ENCODE data around the gene COG8. TPM values are rescaled to one million over a fixed set of nuclear protein-coding genes. Genes with fewer than 3 reads are reported as not detected.

COG8 gene, protein sequence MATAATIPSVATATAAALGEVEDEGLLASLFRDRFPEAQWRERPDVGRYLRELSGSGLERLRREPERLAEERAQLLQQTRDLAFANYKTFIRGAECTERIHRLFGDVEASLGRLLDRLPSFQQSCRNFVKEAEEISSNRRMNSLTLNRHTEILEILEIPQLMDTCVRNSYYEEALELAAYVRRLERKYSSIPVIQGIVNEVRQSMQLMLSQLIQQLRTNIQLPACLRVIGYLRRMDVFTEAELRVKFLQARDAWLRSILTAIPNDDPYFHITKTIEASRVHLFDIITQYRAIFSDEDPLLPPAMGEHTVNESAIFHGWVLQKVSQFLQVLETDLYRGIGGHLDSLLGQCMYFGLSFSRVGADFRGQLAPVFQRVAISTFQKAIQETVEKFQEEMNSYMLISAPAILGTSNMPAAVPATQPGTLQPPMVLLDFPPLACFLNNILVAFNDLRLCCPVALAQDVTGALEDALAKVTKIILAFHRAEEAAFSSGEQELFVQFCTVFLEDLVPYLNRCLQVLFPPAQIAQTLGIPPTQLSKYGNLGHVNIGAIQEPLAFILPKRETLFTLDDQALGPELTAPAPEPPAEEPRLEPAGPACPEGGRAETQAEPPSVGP
- 41.5 and 42.9 TPM in 2 replicates for total RNA-seq

DNA sequence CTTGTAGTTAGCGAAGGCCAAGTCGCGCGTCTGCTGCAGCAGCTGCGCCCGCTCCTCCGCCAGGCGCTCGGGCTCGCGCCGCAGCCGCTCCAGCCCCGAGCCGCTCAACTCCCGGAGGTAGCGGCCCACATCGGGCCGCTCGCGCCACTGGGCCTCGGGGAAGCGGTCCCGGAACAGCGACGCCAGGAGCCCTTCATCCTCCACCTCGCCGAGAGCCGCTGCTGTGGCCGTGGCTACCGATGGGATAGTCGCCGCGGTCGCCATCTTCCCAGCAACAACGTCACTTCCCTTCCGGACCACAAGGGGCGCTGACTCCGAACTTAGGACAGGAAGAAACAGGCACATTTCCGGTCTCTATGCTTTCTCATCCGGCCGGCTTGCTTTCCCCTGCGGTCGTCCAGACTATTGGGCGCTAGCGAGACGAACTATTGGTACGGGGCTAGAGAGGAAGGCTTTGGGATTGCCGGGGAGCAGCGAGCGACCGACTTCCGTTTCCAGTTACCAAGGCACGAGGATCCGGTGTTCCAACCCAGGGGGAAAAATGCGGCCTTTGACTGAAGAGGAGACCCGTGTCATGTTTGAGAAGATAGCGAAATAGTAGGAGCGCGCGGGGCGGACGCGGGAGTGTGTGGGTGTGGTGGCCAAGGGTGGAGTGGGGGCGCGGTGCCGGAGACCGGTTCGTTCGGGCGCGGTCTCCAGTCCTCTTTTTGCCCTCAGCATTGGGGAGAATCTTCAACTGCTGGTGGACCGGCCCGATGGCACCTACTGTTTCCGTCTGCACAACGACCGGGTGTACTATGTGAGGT lies at the start of gene COG8, which contains the start of gene NIP7:
Gene COG8, minus strand, starts transcription at position 276 of the 806 bp plus-strand sequence. Its CDS starts 12 bp downstream, at position 264.
Gene NIP7, plus strand, starts transcription at position 484 of the 806 bp plus-strand sequence. Its CDS starts 58 bp downstream, at position 542.
- Mint-ChIP-seq H3K27ac (peak within 1 kb of the TSS; percentile 96), H3K4me1 (ENCODE audit: low read depth) (peaks cover 31% of the 10 kb centered on the region), H3K4me3 (ENCODE audit: low read depth) (peak within 1 kb of the TSS; percentile 98), H3K9me3 (no peaks in the 10 kb centered on the region), H3K27me3 (ENCODE audit: low read depth) (no peaks in the 10 kb centered on the region), H3K36me3 (ENCODE audit: low read depth) (peaks cover 72% of the 10 kb centered on the region)
- peak; percentile 91 for DNase-seq (ENCODE audit: low spot score)
- intact Hi-C loops (cut with micrococcal nuclease): loop anchor here (1.0 to 5.0 kb wide), 5 partner anchors 9 to 413 kb away; partner anchors contain the start of genes NOB1, PDF and VPS4A

DNA sequence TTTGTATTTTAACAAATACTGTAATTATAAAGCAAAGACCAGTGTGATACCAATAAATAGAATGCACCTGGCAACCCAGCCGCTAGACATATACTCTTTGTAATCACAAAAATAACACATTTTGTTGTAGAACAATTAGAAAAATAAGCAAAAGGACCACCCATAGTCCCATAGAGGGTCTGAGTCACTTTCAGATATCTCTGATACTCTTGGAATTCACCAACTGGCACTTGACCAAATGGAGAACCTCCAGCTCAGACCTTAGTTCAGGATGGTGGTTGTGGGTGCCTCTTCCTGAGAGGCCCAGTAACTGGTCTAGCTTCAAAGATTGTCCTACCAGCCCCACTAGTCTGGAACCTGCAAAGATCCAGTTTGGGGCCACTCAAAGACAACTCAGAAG lies 47.2 kb upstream of the COG8 start:
- Mint-ChIP-seq H3K4me3 (ENCODE audit: low read depth) (no peak overlapping the region), H3K36me3 (ENCODE audit: low read depth) (peaks cover 33% of the 10 kb centered on the region), H3K27ac (no peak overlapping the region), H3K9me3 (no peaks in the 10 kb centered on the region), H3K4me1 (ENCODE audit: low read depth) (peaks cover 20% of the 10 kb centered on the region), H3K27me3 (ENCODE audit: low read depth) (no peaks in the 10 kb centered on the region)
- intact Hi-C loops (cut with micrococcal nuclease): loop anchor here (2.0 to 5.0 kb wide), 2 partner anchors 36 to 178 kb away; partner anchors contain the start of genes CYB5B and NFAT5
- no peak for DNase-seq (ENCODE audit: low spot score)

DNA sequence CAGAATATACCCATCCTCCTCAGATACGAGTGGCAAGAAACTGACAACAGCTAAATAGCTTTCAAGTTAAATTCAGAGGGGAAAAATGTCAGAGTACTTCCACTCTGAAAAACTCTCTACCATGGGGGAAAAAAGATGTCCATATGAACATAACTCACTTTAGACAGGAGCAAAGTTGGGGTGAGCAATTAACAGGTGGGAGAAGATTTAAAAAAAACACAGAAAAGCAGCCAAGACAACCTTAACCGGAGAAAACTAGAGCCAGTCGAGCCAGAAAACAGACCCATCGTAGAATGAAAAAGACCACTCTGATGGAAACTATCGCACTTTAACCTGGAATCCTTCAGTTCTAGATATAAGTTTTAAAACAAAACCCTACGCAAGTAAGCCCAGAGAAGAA lies 45.6 kb upstream of the COG8 start:
- H3K36me3 Mint-ChIP-seq (ENCODE audit: low read depth): peaks cover 42% of the 10 kb centered on the region
- H3K9me3 Mint-ChIP-seq: no peaks in the 10 kb centered on the region
- peak overlapping the region; percentile 88 for H3K4me3 Mint-ChIP-seq (ENCODE audit: low read depth)
- intact Hi-C loops (cut with micrococcal nuclease): loop anchor here (2.0 to 5.0 kb wide), 2 partner anchors 37 to 46 kb away; partner anchors contain the start of genes COG8, CYB5B and NIP7
- H3K4me1 Mint-ChIP-seq (ENCODE audit: low read depth): peaks cover 20% of the 10 kb centered on the region
- H3K27ac Mint-ChIP-seq: peak overlapping the region; percentile 86
- no peak for DNase-seq (ENCODE audit: low spot score)
- H3K27me3 Mint-ChIP-seq (ENCODE audit: low read depth): no peaks in the 10 kb centered on the region

DNA sequence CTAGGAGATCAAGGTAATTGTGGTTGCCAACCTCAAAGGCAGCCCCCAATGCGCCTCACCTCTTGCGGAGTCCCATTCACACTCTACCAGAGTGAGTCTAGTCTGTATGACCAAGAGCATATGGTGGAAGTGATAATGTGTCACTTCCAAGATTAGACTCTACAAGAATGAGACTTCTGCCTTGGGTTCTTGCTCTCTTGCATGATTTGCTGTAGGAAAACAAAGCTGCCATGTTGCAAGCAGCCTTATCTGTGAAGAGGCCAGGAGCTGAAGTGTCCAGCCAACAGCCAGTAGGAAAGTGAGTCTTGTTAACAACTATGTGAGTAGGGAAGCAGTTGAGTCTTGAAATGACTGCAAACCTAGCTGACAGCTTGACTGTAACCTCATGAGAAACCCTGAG lies 43.1 kb upstream of the COG8 start:
- Mint-ChIP-seq H3K27me3 (ENCODE audit: low read depth) (no peaks in the 10 kb centered on the region), H3K4me3 (ENCODE audit: low read depth) (no peak overlapping the region), H3K36me3 (ENCODE audit: low read depth) (peaks cover 65% of the 10 kb centered on the region), H3K27ac (no peak overlapping the region), H3K4me1 (ENCODE audit: low read depth) (peaks cover 28% of the 10 kb centered on the region), H3K9me3 (no peaks in the 10 kb centered on the region)
- DNase-seq (ENCODE audit: low spot score): no peak
- intact Hi-C loops (cut with micrococcal nuclease): no loop called here

DNA sequence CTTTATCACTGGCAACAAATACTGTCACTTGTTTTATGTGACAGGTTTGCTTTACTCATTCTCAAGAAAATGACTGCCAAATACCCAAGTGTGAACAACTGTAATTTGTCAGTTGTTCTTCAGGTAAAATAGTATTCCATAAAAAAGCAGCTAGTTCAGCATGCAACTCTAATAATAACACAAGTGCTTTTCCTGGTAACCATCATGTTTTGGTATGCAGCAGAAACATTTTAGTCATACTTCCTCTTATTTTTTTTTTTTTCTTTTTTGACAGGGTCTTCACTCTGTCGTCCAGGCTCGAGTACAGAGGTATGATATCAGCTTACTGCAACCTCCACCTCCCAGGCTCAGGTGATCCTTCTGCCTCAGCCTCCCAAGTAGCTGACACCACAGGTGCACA lies 41.9 kb upstream of the COG8 start:
- no peak for DNase-seq (ENCODE audit: low spot score)
- H3K27me3 Mint-ChIP-seq (ENCODE audit: low read depth): no peaks in the 10 kb centered on the region
- no peak overlapping the region for H3K4me3 Mint-ChIP-seq (ENCODE audit: low read depth)
- H3K27ac Mint-ChIP-seq: no peak overlapping the region
- H3K36me3 Mint-ChIP-seq (ENCODE audit: low read depth): peaks cover 69% of the 10 kb centered on the region
- intact Hi-C loops (cut with micrococcal nuclease): no loop called here
- no peaks in the 10 kb centered on the region for H3K9me3 Mint-ChIP-seq
- peaks cover 28% of the 10 kb centered on the region for H3K4me1 Mint-ChIP-seq (ENCODE audit: low read depth)

DNA sequence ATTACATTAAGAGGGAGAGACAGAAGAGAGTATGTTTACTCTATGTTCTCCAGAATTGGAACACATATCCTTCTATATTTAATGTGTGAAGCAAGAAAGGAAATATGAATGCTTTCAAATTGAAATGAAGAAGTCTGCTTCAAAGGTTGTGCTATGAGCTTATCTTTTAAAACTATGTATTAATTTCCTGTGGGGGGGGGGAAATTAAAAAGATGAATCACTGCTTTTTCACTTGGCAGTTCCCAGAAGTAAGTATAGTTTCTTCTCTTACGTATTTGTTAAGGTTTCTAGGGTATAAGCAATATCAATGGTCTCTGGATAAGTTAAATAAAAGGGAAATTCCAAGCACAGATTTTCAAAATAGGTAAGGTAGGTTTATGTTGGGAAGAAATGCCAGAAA lies 39.4 kb upstream of the COG8 start:
- intact Hi-C loops (cut with micrococcal nuclease): no loop called here
- H3K4me3 Mint-ChIP-seq (ENCODE audit: low read depth): no peak overlapping the region
- H3K4me1 Mint-ChIP-seq (ENCODE audit: low read depth): peaks cover 20% of the 10 kb centered on the region
- no peak overlapping the region for H3K27ac Mint-ChIP-seq
- no peaks in the 10 kb centered on the region for H3K27me3 Mint-ChIP-seq (ENCODE audit: low read depth)
- H3K36me3 Mint-ChIP-seq (ENCODE audit: low read depth): peaks cover 62% of the 10 kb centered on the region
- DNase-seq (ENCODE audit: low spot score): no peak
- no peaks in the 10 kb centered on the region for H3K9me3 Mint-ChIP-seq

DNA sequence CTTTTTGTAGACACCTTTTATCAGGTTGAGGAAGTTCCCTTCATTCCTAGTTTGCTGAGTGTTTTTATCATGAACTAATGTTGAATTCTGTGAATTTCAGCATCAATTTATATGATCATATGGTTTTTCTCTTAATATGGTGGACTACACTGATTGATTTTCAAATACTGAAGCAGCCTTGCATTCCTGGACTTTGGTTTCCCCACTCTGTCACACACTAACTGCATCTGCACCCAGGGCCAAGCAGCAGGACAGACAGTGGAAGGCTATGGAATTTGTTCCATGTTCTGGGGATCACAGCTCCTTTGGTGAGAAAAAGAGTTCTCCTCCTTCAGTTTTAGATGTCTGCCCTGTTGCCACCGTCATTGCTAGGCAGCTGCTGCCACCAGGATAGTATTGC lies 38.7 kb upstream of the COG8 start:
- DNase-seq (ENCODE audit: low spot score): no peak

DNA sequence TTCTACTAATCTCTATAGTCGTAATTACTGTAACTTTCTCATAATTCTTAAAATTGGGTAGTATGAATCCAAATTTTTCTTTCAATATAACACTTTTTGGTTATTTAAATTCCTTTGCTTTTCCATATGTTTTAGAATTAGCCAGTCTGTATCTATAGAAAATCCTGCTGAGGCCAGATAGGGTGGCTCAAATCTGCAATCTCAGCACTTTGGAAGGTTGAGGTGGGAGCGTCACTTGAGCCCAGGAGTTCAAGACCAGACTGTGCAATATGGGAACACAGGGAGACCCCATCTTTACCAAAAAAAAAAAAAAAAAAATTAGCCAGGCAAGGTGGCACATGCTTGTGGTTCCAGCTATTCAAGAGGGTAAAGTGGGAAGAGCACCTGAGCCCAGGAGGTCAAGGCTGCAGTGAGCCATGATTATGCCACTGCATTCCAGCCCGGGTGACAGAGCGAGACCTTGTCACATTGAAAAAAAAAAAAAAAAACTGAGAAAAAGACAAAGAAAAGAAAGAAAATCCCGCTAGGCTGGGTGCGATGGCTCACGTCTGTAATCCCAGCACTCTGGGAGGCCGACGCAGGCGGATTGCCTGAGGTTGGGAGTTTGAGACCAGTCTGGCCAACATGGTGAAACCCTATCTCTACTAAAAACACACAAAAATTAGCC lies 37.2 kb upstream of the COG8 start:
- H3K36me3 Mint-ChIP-seq (ENCODE audit: low read depth): peaks cover 60% of the 10 kb centered on the region
- DNase-seq (ENCODE audit: low spot score): no peak
- H3K27me3 Mint-ChIP-seq (ENCODE audit: low read depth): no peaks in the 10 kb centered on the region
- H3K9me3 Mint-ChIP-seq: no peaks in the 10 kb centered on the region
- H3K27ac Mint-ChIP-seq: no peak overlapping the region
- H3K4me3 Mint-ChIP-seq (ENCODE audit: low read depth): no peak overlapping the region
- peaks cover 13% of the 10 kb centered on the region for H3K4me1 Mint-ChIP-seq (ENCODE audit: low read depth)
- intact Hi-C loops (cut with micrococcal nuclease): no loop called here

More for the DNA sequence above, 38.7 kb upstream of the COG8 start:
- Mint-ChIP-seq H3K27ac (no peak overlapping the region), H3K4me3 (ENCODE audit: low read depth) (no peak overlapping the region), H3K9me3 (no peaks in the 10 kb centered on the region), H3K36me3 (ENCODE audit: low read depth) (peaks cover 60% of the 10 kb centered on the region), H3K4me1 (ENCODE audit: low read depth) (peaks cover 20% of the 10 kb centered on the region), H3K27me3 (ENCODE audit: low read depth) (no peaks in the 10 kb centered on the region)
- intact Hi-C loops (cut with micrococcal nuclease): no loop called here

DNA sequence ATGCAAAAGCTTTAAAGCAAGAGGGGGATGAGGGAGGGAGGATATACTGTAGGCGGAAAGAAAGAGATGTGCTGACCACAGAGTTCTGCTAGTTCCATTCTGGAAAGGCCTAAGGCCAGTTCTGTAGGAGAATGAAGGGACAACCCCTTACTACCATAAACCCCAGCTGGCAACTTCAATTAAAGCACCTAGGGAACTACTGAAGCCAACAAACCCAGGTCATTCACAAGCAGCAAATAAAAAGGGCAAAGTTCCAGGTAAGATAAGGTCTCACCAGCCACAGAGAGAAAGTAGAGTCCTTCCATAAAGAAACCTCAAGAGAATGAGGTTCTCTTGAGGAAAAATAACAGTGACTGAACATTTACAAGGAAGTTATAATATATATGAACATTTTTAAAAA lies 33.7 kb upstream of the COG8 start:
- Mint-ChIP-seq H3K9me3 (no peaks in the 10 kb centered on the region), H3K4me3 (ENCODE audit: low read depth) (no peak overlapping the region), H3K4me1 (ENCODE audit: low read depth) (peaks cover 8% of the 10 kb centered on the region), H3K27me3 (ENCODE audit: low read depth) (no peaks in the 10 kb centered on the region), H3K27ac (no peak overlapping the region), H3K36me3 (ENCODE audit: low read depth) (peaks cover 61% of the 10 kb centered on the region)
- no peak for DNase-seq (ENCODE audit: low spot score)
- intact Hi-C loops (cut with micrococcal nuclease): no loop called here

DNA sequence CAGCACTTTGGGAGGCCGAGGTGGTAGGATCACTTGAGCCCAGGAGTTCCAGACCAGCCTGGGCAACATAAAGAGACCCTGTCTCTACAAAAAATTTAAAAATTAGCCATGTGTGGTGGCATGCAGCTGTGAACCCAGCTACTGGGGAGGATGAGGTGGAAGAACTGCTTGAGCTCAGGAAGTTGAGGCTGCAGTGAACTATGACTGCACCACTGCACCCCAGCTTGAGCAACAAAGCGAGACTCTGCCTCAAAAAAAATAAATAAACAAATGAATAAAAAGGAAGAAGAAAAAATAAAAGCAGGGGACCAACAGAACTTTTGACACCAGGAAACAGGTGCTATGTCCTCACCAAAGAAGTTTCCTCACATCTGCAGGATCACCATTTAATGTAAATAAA lies 32.2 kb upstream of the COG8 start:
- DNase-seq (ENCODE audit: low spot score): no peak
- intact Hi-C loops (cut with micrococcal nuclease): no loop called here
- peaks cover 9% of the 10 kb centered on the region for H3K4me1 Mint-ChIP-seq (ENCODE audit: low read depth)
- peaks cover 67% of the 10 kb centered on the region for H3K36me3 Mint-ChIP-seq (ENCODE audit: low read depth)
- H3K4me3 Mint-ChIP-seq (ENCODE audit: low read depth): no peak overlapping the region
- H3K27me3 Mint-ChIP-seq (ENCODE audit: low read depth): no peaks in the 10 kb centered on the region
- H3K27ac Mint-ChIP-seq: no peak overlapping the region
- H3K9me3 Mint-ChIP-seq: no peaks in the 10 kb centered on the region

DNA sequence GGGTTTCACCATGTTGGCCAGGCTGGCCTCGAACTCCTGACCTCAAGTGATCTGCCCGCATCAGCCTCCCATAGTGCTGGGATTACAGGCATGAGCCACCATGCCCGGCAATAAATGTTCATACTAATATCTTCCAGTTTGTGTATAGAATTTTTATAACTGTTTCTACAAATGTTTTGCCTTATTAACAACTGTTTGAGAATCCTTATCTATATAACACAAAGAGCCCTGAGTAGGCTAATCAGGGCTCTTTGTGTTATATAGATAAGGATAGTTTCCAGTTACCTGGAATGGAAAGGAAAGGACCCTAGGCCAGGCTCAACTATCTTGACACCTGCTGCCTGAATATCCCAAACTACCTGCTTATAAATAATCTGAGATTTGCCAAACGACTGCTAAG lies 29.5 kb upstream of the COG8 start:
- Mint-ChIP-seq H3K4me1 (ENCODE audit: low read depth) (peaks cover 13% of the 10 kb centered on the region), H3K27me3 (ENCODE audit: low read depth) (no peaks in the 10 kb centered on the region), H3K4me3 (ENCODE audit: low read depth) (no peak overlapping the region), H3K9me3 (no peaks in the 10 kb centered on the region), H3K36me3 (ENCODE audit: low read depth) (peaks cover 77% of the 10 kb centered on the region), H3K27ac (no peak overlapping the region)
- intact Hi-C loops (cut with micrococcal nuclease): no loop called here
- no peak for DNase-seq (ENCODE audit: low spot score)

DNA sequence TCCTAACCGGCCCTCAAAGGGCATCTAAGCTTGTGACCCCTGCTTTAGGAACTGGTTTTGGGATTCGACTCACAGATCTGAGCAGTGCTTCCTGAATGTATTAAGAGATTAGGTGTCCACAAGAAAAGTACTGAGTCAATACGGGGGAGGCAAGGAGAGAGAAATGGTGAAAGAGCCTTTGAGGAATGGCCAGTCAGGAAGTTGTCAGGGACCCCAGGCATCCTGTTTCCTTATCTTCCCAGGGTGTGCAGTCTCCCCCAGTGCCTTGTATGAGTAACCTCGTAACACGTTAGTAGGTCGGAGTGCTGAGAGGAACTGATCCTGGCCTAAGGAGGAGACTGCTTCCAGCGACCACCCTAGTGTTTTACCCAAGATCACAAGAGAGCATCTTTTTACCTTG lies 28.6 kb upstream of the COG8 start:
- no peaks in the 10 kb centered on the region for H3K9me3 Mint-ChIP-seq
- H3K4me1 Mint-ChIP-seq (ENCODE audit: low read depth): peaks cover 9% of the 10 kb centered on the region
- peaks cover 75% of the 10 kb centered on the region for H3K36me3 Mint-ChIP-seq (ENCODE audit: low read depth)
- intact Hi-C loops (cut with micrococcal nuclease): no loop called here
- H3K27me3 Mint-ChIP-seq (ENCODE audit: low read depth): no peaks in the 10 kb centered on the region
- DNase-seq (ENCODE audit: low spot score): no peak
- H3K4me3 Mint-ChIP-seq (ENCODE audit: low read depth): no peak overlapping the region
- no peak overlapping the region for H3K27ac Mint-ChIP-seq
